GM18520 (cell line): ENCODE results near the gene PCMTD2.
"Not testable (repeated sequence)": the region's sequence is repeated elsewhere in the genome, so short reads cannot be mapped to it uniquely, and the experiment has no call there.

ENCODE experiments used
- ATAC-seq: cut with Tn5 transposase; IDR thresholded peaks from one replicate; pipeline ENCODE4 v1.9.1; 2021; ENCODE audit not compliant: unreplicated experiment

Gene PCMTD2

GRCh38 chr20:64223526-64224067 is 32.0 kb upstream of the PCMTD2 start:
- ATAC-seq: no peak

- no peak for ATAC-seq
Observed at GRCh38 chr20:64224351-64225170, 31.0 kb upstream of the PCMTD2 start.

GRCh38 chr20:64225171-64225595 is 30.4 kb upstream of the PCMTD2 start:
- ATAC-seq: no peak

- ATAC-seq: no peak
Observed at GRCh38 chr20:64225828-64226598, 29.5 kb upstream of the PCMTD2 start.

GRCh38 chr20:64226686-64227580 is 28.6 kb upstream of the PCMTD2 start:
- ATAC-seq: no peak

GRCh38 chr20:64228086-64228653 is 27.4 kb upstream of the PCMTD2 start:
- no peak for ATAC-seq

- no peak for ATAC-seq
Observed at GRCh38 chr20:64228751-64229506, 26.6 kb upstream of the PCMTD2 start.

GRCh38 chr20:64229507-64230061 is 26.0 kb upstream of the PCMTD2 start:
- no peak for ATAC-seq

- ATAC-seq: no peak
Observed at GRCh38 chr20:64230461-64231145, 24.9 kb upstream of the PCMTD2 start.

- ATAC-seq: no peak
Observed at GRCh38 chr20:64231621-64232550, 23.7 kb upstream of the PCMTD2 start.

GRCh38 chr20:64232794-64233193 is 22.8 kb upstream of the PCMTD2 start:
- ATAC-seq: no peak

GRCh38 chr20:64233725-64234124 is 21.8 kb upstream of the PCMTD2 start:
- ATAC-seq: no peak

GRCh38 chr20:64234291-64234791 is 21.2 kb upstream of the PCMTD2 start:
- no peak for ATAC-seq

- not testable (repeated sequence) for ATAC-seq
Observed at GRCh38 chr20:64234921-64235565, 20.5 kb upstream of the PCMTD2 start.

GRCh38 chr20:64236137-64237088 is 19.1 kb upstream of the PCMTD2 start:
- no peak for ATAC-seq

- no peak for ATAC-seq
Observed at GRCh38 chr20:64237316-64237715, 18.2 kb upstream of the PCMTD2 start.
